CD1c-positive myeloid dendritic cell (primary cell): ENCODE data around the gene FAIM2.

Experiments
- DNase-seq: peaks from one replicate; pipeline ENCODE4 v3.0.0-alpha.2; 2016; ENCODE audit errors: extremely low spot score

Gene FAIM2

DNA sequence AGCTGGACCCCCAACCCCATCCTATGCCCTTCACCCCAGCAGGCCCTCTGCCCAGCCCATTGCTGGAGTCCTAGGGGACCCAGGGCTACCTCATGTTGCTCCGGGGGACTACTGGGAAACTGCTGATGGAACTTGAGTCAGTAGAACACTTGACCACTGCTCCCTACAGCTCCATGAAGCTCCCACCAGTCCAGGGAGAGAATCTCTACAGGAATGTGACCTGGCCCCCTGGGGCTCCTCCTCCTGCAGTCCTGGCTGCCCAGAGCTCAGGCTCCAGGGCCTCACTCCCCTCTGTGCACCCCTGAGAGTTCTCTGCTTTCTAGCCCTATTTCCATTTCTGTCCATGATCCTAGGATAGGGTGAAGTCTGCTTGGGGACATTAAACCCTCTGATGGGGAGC, 36.0 kb upstream of the FAIM2 start:
- DNase-seq, result no peak

DNA sequence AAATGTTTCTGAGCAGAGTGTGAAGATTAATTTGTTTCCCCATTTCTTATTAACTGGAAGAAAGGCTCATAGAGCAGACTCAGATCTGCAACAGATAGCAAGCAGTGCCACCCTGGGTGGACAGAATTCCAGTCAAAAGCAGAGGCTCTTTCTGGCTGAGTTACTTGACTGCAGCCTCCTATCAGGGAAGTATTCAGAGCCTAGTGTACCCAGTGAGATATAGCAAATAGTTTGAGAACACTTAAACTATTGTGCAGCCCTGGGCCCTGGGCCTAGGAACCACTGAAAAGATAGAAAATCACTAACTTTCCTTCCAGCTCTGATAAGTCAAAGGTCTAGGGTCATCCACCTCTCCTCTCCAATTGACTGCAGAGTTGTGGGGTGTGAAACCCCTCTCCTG, 35.6 kb upstream of the FAIM2 start:
- DNase-seq, result no peak

DNA sequence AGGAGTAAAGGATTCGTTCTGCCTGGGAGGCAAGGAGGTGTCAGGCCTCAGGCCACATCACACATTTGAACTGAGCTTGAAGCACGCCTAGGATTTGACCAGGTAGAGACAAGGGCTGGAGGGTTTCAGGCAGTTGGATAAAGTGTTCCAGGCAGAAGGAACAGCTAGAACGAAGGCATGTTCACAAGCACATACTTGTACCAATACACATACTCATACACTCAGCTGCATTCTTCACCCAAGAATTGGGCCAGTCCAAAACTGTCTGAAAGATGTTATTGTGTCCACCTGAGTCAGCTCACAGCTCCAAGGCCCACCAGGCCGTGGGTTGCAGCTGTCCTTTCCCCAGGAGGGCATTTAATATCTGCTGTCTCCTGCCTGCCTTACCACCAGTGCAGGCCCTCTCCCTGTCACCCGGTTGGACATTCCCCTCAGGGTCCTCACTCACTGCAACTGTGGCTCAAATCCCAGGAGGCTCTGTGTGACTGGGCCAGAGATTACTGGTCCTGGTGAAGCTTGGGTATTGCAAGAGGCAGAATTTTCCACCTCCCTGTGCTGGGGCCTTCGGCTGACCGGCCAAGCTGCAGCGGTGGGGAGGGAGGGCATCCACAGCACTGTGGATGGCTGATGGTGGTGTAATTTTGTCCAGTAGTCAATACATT, 34.1 kb upstream of the FAIM2 start:
- DNase-seq, result no peak

DNA sequence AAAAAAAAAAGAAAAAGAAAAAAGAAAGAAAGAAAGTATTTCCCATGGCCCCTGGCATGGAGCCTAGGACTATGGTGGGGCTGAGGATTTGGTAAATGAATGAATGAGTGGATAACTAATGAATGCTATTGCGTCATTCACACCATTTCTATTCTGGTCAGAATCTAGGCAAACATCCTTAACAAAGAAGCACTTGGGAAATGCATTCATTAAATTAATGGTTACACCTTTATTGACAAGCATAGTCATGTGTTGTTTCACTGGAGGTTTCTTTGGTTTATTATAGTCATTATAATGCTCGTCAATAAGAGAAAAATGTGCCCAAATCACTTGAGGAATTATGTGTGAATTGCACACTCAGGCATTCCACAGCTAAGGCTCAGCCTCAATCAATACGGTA, 33.2 kb upstream of the FAIM2 start:
- no peak for DNase-seq

DNA sequence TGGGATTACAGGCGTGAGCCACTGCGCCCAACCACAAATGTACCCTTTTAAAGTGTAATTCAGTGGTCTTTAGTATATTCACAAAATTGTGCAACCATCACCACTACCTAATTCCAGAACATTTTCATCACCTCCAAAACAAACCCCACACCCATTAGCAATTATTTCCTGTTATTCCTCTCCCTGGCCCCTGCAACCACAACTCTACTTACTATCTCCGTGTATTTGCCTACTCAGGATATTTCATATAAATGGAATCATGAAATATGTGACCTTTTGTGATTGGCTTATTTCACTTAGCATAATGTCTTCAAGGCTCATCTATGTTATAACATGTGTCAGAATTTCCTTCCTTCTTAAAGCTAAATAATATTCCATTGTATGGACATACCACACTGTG, 30.8 kb upstream of the FAIM2 start:
- no peak for DNase-seq

DNA sequence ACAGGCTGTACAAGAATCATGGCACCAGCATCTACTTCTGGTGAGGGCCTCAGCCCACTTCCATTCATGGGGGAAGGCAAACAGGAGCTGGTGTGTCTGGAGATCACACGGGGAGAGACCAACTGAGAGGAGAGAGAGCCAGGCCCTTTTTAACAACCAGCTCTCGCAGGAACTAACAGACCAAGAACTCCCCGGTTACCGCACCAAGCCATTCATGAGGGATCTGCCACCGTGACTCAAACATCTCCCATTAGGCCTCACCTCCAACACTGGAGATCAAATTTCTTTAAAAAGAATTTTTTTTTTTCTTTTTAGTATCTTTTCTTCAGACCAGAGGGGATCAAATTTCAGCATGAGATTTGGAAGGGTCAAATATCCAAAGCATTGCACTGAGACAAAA, 30.1 kb upstream of the FAIM2 start:
- DNase-seq, result no peak

DNA sequence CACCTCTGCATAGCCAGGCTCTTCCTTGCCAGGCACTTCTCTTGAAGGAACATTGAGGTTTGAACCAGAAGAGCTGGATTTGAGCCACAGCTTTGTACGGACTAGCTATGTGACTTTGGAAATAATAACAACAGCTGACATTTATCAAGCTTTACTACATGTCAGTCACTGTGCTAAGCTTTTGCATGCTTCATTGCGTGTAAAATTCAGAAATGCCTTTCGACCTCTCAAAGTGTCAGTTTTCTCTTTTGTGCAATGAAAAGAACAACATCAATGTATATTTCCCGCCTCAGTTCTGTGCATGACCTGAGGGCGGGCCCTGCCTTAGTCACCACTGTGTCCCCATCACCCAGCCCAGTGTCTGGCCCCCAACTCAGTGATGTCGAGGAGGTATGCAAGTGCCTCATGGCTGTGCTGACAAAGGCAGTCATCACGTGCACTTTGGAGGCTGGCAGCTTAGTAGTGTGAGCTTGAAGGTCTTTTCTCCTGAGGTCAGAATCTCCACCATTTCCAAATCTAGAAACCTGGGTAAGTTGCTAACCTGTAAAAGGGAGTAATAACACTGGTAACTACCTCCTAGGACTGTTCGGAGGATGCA, 28.9 kb upstream of the FAIM2 start:
- DNase-seq, result no peak

DNA sequence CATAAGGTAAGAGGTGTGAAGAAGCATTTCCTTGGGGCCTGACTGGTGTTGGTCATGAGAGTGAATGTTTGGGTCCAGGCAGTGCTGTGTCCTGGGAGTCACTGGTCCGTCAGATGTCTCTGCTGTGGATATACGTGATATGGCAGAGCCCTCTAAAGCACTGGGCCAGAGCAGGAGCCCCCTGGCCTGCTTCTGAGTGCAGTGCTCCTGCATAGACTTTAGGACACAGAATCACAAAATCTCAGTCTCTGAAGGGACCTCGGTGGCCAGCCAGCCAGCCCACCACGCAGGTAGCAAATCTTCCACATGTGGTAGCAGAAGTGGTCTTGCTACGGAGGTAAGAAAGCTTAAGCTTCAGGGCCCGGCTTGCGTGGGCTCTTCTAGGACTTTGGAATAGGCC, 28.3 kb upstream of the FAIM2 start:
- DNase-seq, result no peak

DNA sequence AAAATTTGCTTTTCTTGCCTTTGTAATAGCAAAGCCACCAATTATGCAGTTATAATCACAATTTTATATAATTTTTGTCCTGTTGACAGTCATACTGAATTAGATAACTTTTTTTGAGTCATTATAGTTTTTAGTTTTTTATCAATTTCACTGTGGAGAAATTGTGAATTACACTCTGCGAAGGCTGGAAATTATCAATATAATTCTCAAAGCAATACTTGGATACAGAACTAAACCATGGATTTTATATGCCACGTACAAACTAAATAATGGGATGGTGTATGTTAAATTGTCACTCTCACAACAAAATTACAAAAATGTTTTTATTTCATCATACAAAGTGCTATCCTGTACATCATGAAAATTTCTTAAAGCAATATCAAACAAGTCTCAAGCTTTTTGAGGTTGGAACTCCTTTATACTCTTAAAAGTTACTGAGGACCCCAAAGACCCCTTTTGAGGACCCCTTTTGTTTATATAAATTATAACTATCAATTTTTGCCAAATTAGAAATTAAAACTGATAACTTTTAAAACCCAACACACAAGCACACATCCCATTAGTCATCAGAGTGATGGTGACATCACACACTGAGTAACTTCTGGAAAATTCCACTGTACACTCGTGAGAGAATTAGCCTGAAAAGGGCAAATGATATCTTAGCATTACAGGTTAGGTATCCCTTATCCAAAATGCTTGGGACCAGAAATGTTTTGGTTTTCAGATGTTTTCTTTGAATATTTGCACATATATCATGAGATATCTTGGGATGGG, 27.0 kb upstream of the FAIM2 start:
- peak; percentile 61 for DNase-seq

DNA sequence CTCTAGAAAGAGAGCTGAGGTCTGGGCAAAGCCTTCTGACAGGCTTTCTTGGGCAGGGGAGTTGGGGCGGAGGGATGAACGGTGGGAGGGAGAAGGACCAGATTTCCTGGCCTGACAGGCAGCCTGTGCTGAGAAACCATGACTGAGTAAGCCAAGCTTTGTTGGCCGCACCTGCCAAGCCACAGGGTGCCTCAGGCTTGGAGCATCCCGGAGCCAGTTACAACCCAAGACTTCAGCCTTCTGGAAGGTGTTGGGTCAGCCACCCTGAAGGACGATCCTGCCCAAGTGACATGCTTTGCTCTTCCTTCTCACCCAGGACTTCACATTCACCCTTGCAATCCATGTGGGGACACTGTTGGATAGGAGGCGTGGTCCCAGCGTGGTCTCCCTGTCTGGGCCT, 25.9 kb upstream of the FAIM2 start:
- no peak for DNase-seq

DNA sequence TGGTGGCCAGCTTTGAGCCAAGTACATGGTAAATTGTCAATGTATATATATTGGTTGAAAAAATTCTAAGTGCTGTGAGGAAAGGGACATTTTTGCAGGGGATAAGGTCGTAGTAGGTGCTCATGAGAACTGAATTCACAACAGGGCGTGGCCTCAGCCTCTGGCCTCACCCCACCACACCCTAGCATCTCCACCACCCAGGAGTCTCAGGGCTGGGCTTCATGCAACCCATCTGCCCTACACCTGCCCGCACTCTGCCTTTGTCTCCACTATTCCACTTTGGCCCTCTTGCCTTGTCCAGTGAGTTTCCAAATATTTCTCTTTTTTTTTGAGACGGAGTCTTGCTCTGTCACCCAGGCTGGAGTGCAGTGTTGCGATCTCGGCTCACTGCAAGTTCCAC, 24.8 kb upstream of the FAIM2 start:
- no peak for DNase-seq

DNA sequence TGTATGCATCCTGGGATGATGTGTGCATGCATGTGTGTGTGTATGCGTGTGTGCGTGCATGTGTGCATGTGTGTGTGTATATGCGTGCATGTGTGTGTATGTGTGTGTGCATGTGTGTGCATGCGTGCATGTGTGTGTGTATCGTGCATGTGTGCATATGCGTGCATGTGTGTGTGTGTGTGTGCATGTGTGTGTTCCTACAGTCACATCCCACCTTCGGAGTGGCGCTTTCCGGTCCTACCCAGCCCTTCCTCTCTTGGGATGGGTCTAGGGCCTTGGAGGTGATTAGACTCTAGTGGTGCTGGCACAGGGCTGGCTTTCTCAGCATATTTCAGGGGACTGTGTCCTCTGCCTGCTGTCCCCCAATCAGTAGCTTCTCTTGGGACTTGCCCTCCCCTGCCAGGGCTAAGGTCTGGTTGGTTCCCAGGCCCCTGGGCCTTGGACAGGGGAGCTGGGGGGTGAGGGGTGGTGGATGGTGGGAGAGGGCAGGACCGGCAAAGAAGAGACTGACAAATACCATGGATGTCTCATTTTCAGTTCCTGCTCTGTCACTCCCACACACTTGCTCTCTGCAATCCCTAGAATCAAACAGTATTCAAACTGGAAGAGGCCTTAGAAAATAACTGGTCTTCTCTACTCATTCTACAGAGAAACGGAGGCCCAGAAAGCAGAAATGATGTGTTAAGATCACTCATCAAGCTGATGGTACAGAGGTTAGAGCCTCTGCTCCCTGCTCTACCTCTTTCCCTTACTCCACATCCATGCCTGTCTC, 21.9 kb upstream of the FAIM2 start:
- DNase-seq, result peak; percentile 76

DNA sequence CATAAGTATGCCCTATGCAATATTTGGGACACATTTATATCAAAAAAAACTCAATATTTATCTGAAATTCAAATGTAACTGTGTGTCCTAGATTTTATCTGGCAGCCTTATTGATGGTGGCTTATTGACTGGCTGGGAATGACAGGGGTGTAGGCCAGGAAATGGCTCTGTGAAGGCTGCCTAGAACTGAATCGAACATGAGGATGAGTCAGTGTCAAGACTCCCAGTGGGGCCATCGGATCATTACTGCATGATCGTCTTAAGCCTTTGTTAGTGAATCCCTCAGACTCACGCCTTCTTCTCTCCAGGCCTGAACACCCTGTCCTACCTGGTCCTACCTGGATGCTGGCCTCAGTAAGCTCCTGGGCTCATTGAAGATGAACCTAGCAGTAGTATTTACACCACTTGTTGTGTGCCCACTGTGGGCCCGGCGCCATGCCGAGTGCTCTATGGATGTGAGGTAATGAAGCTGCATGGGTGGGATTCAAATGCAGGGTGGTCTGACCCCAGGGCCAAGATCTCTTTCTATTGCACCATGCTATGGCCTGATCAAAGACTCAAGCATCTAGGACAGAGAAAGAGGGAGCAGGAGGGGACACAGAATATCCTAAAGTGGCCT, 21.0 kb upstream of the FAIM2 start:
- DNase-seq, result no peak

DNA sequence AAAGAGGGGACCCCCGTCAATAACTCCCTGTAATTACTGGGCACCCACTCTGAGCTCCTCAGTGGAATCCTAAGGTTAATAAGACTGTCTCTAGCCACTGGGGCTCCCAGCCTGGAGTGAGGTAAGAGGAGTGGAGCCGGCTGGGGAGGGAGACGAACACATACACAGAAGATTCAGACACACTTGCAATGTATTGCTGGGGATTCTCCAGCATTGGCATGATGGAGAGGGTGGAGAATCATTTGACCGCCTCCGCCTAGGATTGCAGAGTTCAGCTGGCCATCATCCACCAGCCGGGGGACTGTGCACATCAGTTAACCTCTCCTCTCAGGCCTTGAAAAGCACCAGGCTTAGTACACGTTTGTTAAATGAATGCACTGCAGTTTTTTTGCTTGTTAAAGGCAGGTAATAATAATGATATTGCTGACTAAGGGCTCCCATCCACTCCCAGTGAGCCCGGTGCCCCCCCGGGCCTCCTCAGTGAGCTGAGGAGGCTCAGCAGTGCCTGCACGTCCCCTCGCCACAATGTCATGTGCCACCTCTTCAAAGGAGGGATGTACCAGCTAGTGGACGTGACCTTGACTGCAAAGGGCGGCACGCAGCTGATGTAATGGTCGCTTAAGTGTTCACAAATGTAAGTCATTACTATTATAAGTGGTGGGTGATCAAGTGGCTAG, 20.3 kb upstream of the FAIM2 start:
- DNase-seq, result no peak

DNA sequence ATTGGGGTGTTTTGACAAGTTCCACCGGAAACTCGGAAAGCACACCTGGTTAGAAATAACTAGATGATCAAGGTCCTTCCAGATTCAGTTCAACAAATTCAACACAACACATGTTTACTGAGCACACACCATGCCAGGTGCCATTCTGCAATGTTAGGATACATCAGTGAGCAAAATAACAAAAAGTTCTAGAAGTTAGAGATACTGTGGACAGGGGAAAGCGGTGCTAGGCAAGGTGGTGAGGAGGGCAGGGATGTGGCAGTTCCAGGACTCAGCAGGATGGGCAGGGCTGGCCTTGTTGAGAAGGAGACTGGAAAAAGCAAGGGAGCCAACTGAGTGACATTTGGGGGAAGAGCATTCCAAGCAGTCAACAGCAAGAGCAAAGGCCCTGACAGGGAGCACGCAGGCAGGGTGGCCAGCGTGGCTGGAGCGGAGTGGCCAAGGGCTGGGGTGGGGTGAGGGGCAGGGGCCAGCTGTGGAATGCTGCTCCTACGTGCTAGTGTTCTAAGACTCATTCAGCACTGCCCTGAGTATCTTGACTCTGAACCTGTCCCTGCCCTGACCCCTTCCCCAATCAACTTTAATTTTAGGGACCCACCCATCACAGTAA, 19.4 kb upstream of the FAIM2 start:
- no peak for DNase-seq

DNA sequence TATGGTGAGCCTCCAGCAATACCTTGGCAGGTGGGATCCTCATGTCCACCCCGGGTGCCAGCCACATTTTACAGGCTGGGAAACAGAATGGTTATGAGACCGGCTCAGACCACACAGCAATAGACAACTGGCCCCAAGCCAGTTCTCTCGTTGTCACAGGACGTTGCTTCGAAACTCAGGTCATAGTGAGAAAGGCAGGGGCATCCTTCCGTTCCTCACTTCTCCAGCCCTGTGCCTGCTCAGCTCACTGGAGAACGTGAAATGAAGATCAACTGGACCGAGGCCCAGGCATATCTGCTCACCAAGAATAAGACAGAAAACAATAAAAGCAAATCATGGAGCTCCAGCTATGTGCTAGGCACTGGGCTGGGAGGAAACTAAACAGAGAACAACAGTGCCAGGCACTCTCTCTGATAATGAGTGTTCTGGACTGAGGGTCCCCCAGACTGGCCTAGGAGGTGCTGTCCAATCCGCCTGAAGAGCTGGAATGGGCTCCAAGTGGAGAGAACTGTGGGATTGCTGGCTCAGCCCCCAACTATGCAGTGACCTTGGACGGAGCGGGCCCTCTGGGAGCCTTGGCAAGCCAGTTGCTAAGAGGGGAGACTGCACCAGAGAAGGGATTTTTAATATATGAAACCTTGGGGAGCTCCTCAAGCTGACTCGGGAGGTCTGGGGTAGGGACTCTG, 18.8 kb upstream of the FAIM2 start:
- no peak for DNase-seq

DNA sequence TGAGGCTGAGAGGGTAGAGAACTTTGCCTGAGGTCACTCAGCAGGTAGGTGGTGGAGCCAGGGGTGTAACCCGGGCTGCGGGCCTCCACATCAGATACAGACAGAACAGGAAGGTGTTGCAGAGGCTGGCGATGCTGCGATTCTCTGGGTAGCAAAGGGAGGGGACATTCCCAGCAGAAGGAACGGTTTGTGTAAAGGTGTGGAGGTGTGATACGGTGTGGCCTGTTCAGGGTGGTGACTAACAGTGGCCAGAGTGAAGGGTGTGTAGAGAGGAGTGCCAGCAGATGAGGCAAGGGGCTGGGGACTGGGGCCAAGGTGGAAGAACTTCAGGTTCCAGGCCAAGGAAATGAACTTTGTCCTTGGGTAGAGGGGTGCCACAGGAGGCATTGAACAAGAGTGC, 18.2 kb upstream of the FAIM2 start:
- no peak for DNase-seq

DNA sequence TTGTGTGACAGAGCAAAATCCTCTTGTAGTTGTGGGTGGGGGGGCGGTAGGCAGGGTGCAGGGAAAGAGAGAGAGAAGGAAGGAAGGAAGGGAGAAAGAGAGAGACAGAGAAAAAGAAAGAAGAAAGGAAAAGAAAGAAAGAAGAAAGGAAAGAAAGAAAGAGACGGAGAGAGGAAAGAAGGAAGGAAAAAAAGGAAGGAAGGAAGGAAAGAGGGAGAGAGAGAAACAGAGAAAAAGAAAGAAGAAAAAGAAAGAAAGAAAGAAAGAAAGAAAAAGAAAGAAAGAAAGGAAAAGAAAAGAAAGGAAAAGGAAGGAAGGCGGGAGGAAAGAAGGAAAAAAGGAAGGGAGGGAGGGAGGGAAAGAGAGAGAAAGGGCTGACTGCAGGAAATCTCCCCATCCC, 17.6 kb upstream of the FAIM2 start:
- DNase-seq, result no peak

DNA sequence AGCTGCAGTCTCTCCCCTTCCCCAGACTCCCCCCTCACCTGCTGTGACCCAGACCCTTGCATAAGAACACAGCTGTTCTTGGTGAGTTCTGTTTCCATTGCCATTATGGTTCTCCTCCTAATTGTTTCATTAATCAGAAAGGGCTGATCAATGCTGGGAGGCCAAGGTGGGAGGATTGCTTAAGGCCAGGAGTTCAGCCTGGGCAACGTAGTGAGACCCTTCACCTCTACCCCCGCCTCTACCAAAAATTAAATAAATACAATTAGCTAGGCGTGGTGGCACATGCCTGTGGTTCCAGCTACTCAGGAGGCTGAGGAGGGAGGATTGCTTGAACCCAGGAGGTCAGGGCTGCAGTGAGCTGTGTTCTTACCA, 17.2 kb upstream of the FAIM2 start:
- no peak for DNase-seq

DNA sequence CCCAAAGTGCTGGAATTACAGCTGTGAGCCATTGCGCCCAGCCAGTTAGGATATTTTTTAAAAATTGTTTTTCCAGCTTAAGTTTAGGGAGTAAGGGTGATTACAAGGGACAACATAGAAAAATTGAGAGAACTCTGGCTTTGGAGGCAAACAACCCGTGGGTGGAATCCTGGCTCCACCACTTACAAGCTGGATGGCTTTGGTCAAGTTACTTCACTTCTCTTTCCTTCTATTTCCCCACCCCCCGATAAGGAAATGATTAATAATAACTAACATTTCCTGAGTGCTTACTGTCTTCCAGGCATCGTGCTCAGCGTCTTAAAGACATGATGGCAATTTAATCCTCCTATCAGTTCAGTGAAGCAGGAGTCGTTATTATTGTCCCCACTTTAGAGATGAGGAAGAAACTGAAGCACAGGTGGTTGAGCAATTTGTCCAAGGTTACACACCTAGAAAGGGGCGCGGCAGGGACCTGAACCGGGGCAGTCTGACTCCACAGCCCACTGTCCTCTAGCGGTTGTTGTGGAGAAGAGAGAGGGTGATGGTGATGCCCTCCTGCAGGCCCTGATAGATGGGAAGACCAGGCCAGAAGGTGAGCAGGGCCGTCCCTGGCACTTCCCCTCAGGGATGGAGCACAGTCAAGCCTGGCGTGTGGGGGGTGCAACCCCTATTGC, 16.7 kb upstream of the FAIM2 start:
- peak; percentile 39 for DNase-seq
